Measurements from ENCODE around the gene FPR1.

GRCh38 chr19:51711702-51712101, 40.0 kb downstream of the FPR1 start:
- TF ChIP-seq POLR2A (IDR thresholded peaks at IDR 0.05) (no peak), CTCF (IDR thresholded peaks at IDR 0.05) (no peak)
